Left ventricle myocardium inferior (tissue), 1 donor: ENCODE results near the gene ESYT1. TPM values are rescaled to one million over a fixed set of nuclear protein-coding genes. Genes with fewer than 3 reads are reported as not detected.

Source experiments
- DNase-seq: peaks from one replicate; pipeline ENCODE4 v3.0.0-alpha.2; 2020
- H3K27ac ChIP-seq: fragments of 200-600 bp; replicated peaks from 2 replicates; pipeline ENCODE4 v1.8.0; 2021
- H3K27me3 ChIP-seq: fragments of 200-600 bp; 2 replicates; pipeline ENCODE4 v1.8.0; 2021; ENCODE audit warnings: low read depth
- H3K36me3 ChIP-seq: fragments of 200-600 bp; 2 replicates; pipeline ENCODE4 v1.8.0; 2021
- H3K4me1 ChIP-seq: fragments of 200-600 bp; 2 replicates; pipeline ENCODE4 v1.8.0; 2021
- H3K4me3 ChIP-seq: fragments of 200-600 bp; 2 replicates; pipeline ENCODE4 v1.8.0; 2021; ENCODE audit warnings: mild to moderate bottlenecking, moderate library complexity
- H3K9me3 ChIP-seq: fragments of 200-600 bp; replicated peaks from 2 replicates; pipeline ENCODE4 v1.8.0; 2021
- intact Hi-C: fragments of 100-400 bp; cut with micrococcal nuclease; formaldehyde crosslinking; loops from one replicate; pipeline ENCODE4 v1.11.0; 2022
- total RNA-seq: library from RNA; stranded (reverse); fragmentation: NEBNext Ultra II Directional; extraction: Animal tissue kit (Norgen Biotek cat#: 25700); gene quantifications from one replicate; pipeline ENCODE4 v1.2.1, GENCODE V29; 2021
- TF ChIP-seq, protein P1 (sequence below): fragments of 200-600 bp; IDR thresholded peaks from 2 replicates; pipeline ENCODE4 v1.8.0; 2021; ENCODE audit warnings: antibody characterized with exemption, mild to moderate bottlenecking, borderline replicate concordance
- donor health status: DM: no; HTN: yes; CAD: no; lungs with severe emphysema.

The ESYT1 gene
- total RNA-seq, 1 donor from 2014 or later = 23.2 TPM

DNA sequence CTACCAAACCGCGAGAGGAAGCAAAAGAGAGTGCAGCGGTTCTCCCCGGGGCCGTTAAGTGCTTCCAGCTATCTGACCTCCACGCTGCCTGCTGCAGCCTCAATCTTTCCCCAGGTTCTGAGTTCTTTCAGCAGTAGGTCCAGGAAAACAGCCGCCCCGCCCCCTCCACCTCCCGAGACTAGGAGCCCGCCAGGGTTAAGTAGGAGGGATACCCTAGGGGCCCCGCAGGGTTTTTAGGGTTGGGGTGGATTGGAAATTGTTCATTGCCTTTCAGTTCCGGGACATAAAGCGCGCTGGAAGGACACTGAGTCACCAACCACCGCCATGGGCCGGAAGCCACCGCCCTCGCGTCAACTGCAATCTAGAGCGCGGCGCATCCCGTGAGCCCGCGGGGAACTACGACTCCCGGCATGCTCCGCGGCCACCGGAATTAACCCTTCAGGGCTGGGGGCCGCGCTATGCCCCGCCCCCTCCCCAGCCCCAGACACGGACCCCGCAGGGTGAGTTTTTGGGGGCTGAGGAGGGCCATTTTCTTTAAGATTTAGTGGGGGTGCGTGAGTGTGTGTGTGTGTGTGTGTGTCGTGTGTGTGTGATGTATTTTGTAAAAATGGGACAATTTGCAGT, 24.2 kb downstream of the ESYT1 start, which contains the start of gene MYL6B:
Gene MYL6B, plus strand, starts transcription at position 456 of the 624 bp plus-strand sequence. CDS start 1,332 bp downstream, outside the sequence.
- Histone ChIP-seq H3K4me1 (peaks cover 38% of the 10 kb centered on the region), H3K36me3 (no peaks in the 10 kb centered on the region), H3K9me3 (no peaks in the 10 kb centered on the region), H3K27ac (peak within 1 kb of the TSS; percentile 93), H3K27me3 (no peaks in the 10 kb centered on the region), H3K4me3 (peak within 1 kb of the TSS; percentile 76)
- intact Hi-C loops = no loop called here
- DNase-seq = peak; percentile 96
- TF ChIP-seq, protein P1, sequence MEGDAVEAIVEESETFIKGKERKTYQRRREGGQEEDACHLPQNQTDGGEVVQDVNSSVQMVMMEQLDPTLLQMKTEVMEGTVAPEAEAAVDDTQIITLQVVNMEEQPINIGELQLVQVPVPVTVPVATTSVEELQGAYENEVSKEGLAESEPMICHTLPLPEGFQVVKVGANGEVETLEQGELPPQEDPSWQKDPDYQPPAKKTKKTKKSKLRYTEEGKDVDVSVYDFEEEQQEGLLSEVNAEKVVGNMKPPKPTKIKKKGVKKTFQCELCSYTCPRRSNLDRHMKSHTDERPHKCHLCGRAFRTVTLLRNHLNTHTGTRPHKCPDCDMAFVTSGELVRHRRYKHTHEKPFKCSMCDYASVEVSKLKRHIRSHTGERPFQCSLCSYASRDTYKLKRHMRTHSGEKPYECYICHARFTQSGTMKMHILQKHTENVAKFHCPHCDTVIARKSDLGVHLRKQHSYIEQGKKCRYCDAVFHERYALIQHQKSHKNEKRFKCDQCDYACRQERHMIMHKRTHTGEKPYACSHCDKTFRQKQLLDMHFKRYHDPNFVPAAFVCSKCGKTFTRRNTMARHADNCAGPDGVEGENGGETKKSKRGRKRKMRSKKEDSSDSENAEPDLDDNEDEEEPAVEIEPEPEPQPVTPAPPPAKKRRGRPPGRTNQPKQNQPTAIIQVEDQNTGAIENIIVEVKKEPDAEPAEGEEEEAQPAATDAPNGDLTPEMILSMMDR = no peak

DNA sequence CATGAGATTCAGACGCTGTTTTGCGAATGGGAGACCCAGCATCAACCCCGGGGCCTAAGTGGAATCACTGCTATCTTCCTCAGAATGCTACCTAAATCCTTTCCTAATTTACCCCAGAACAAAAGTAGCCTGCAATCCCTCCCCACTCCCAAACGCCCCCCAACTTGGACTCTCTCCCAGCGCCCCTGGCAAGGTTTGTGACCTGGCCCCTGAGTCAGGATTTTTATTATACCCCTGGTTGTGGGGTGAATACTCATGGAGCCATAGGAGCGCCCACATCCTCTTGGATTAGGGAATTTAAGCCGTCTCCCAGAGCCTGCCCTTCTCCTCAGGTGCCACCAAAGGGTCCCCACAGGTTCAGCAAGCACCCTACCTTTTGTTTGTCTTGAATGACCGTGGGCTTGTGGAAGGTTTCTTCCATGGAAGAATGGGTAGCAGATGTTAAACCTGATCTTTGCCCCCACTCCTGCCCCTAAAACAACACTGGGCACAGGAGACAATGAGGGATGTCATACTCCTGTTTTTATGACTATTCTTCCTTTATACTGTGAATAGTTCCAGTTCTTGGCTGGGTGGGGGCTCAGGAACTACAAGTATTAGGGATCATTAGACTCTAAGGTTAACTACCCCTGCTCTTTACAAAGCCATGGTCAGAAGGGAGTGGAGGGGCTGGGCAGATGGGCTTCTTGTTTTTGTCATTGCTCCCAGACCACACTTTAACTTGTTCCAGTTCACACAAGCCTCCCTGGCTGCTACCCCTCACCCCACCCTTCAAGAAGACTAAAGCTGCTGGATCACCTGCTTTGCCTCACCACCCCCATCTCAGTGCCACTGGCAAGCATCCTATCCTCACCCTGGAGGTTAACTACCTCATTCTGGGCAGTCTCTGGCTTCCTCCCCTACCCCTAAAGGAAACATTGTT, 24.9 kb downstream of the ESYT1 start:
- TF ChIP-seq, protein P1 = no peak
- intact Hi-C loops = no loop called here
- no peak for DNase-seq

DNA sequence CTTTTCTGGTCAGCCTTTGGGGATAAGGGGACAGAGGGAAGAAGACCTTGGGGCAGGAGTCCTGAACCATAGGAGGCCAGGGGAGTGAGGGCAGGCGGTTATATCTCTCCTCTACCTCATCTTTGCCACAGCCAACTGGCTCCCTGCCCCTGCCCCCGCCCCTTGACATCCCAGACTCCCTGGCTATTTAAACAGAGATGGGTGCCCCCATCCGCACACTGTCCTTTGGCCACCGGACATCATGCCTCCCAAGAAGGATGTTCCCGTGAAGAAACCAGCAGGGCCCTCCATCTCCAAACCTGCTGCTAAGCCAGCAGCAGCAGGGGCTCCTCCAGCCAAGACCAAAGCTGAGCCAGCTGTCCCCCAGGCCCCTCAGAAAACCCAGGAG, 25.6 kb downstream of the ESYT1 start:
- intact Hi-C loops = no loop called here
- DNase-seq = no peak
- no peaks in the 10 kb centered on the region for H3K36me3 ChIP-seq
- H3K4me1 ChIP-seq = peaks cover 46% of the 10 kb centered on the region
- H3K27me3 ChIP-seq = no peaks in the 10 kb centered on the region
- no peak overlapping the region for H3K27ac ChIP-seq
- TF ChIP-seq, protein P1 = no peak
- H3K9me3 ChIP-seq = no peaks in the 10 kb centered on the region
- no peak overlapping the region for H3K4me3 ChIP-seq

More for the DNA sequence above, 24.9 kb downstream of the ESYT1 start:
- no peaks in the 10 kb centered on the region for H3K9me3 ChIP-seq
- no peaks in the 10 kb centered on the region for H3K27me3 ChIP-seq
- no peaks in the 10 kb centered on the region for H3K36me3 ChIP-seq
- H3K4me3 ChIP-seq = peak overlapping the region; percentile 76
- peaks cover 42% of the 10 kb centered on the region for H3K4me1 ChIP-seq
- H3K27ac ChIP-seq = peak overlapping the region; percentile 93

DNA sequence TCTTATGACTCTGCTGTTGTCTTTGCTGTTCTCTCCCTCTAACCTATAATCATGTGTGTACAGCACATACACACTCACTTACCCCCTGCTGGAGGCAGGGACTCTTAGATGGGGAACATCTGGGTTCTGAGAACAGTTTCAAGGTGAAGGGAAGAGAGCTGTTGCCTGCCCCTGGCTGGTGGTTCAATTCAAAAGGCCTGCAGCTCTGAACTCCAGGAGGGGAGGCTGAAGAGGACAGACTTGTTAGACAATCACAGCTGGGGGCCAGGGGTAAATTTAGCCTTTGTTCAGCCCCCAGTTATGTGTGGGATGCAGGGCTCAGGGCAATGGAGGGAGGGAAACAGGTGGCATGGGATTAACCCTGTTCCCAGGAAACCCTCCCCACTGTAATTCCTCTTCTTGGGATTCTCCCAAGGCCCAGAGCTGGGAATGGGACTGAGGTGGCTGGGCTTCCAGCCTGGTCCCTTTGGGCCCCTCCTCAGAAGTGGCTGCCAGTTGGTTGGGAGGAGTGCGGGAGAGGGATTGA, 26.2 kb downstream of the ESYT1 start:
- no peak for DNase-seq
- H3K4me1 ChIP-seq = peaks cover 49% of the 10 kb centered on the region
- H3K9me3 ChIP-seq = no peaks in the 10 kb centered on the region
- H3K27ac ChIP-seq = no peak overlapping the region
- TF ChIP-seq, protein P1 = no peak
- intact Hi-C loops = no loop called here
- peaks cover under 1% of the 10 kb centered on the region for H3K36me3 ChIP-seq
- no peak overlapping the region for H3K4me3 ChIP-seq
- H3K27me3 ChIP-seq = no peaks in the 10 kb centered on the region

DNA sequence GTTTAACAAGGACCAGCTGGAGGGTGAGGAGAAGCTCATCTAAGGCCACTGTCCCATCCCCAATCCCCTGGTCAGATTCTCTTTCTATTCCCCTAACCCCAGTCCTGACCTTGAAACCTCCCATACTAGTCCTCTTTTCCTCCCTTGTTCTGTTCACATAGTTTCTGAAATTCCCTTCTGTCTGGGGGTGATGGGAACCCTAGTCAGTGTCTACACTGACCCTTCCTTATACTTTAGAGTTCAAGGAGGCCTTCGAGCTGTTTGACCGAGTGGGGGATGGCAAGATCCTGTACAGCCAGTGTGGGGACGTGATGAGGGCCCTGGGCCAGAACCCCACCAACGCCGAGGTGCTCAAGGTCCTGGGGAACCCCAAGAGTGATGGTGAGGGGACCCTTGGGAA, 26.8 kb downstream of the ESYT1 start:
- intact Hi-C loops = loop anchor here (5.0 kb wide), 1 partner anchor 38 kb away; the partner anchor contains the start of genes RPL41 and ZC3H10
- no peaks in the 10 kb centered on the region for H3K9me3 ChIP-seq
- no peaks in the 10 kb centered on the region for H3K27me3 ChIP-seq
- peaks cover 54% of the 10 kb centered on the region for H3K4me1 ChIP-seq
- no peak for DNase-seq
- H3K4me3 ChIP-seq = no peak overlapping the region
- no peak overlapping the region for H3K27ac ChIP-seq
- TF ChIP-seq, protein P1 = no peak
- peaks cover 5% of the 10 kb centered on the region for H3K36me3 ChIP-seq
